Ovary (tissue), 9 donors: Measurements from ENCODE around the gene UNKL. TPM values are rescaled to one million over a fixed set of nuclear protein-coding genes. Genes with fewer than 3 reads are reported as not detected.
A peak's percentile ranks its signal among the peaks of the same experiment; 100 is the strongest.

Experiments
- DNase-seq, 5 donors: peaks; one replicate each; pipeline ENCODE4 v3.0.0-alpha.2; 2019 to 2020
- H3K27ac ChIP-seq, 2 donors: fragments of 200-600 bp; one replicate each; pipeline versions ENCODE4 v1.5.1 to v1.8.0; 2019 to 2022
- H3K27me3 ChIP-seq: fragments of 200-600 bp; one replicate; pipeline ENCODE4 v1.8.0; 2022
- H3K36me3 ChIP-seq: fragments of 200-600 bp; sonication (generic); one replicate; pipeline ENCODE4 v1.5.1; 2019
- H3K4me1 ChIP-seq: one replicate; pipeline ENCODE4 v1.8.1; 2013; ENCODE audit warnings: mild to moderate bottlenecking, moderate library complexity; ENCODE audit not compliant: insufficient read depth
- H3K4me3 ChIP-seq: fragments of 200-600 bp; sonication (generic); one replicate; pipeline ENCODE4 v1.5.1; 2017
- H3K9me3 ChIP-seq, 2 donors: fragments of 200-600 bp in 1 of 2; sonication (generic) in 1 of 2; one replicate each; pipeline versions ENCODE4 v1.5.1 to v1.8.1; 2013 to 2019; ENCODE audit warnings: mild to moderate bottlenecking in 1 of 2, moderate library complexity in 1 of 2
- CTCF ChIP-seq, 3 donors: fragments of 450-650 bp in 2 of 3; fragments of 200-600 bp in 1 of 3; IDR thresholded peaks; one replicate each; pipeline versions ENCODE4 v1.5.1 to v1.8.0; 2016 to 2022; ENCODE audit warnings: antibody characterized with exemption in 3 of 3, mild to moderate bottlenecking in 1 of 3
- EP300 ChIP-seq: sonication (generic); formaldehyde crosslinking; IDR thresholded peaks from one replicate; pipeline ENCODE4 v1.6.1; 2017; ENCODE audit warnings: antibody characterized with exemption
- POLR2A ChIP-seq: fragments of 450-650 bp; IDR thresholded peaks from one replicate; pipeline ENCODE4 v1.6.1; 2017; ENCODE audit warnings: antibody characterized with exemption, mild to moderate bottlenecking, moderate library complexity
- WGBS, 3 donors: extraction: QIAGEN DNeasy Blood & Tissue Kit in 1 of 3; methylation state at CpG; one replicate each; pipeline versions ENCODE4 v1.1.5 to v1.1.7; 2013 to 2017; 5-methylcytosine and 5-hydroxymethylcytosine counted together
- intact Hi-C, 4 donors: fragments of 100-400 bp; cut with DNase I; formaldehyde crosslinking; loops; one replicate each; pipeline versions ENCODE4 v1.11.0 to v1.15.1; 2022 to 2023
- polyA plus RNA-seq, 2 donors: library from polyadenylated mRNA; stranded (reverse); fragments of 200-250 nt in 1 of 2; fragments of 350-450 nt in 1 of 2; fragmentation: Illumina TruSeq in 1 of 2; extraction: RNeasy Lipid Tissue Mini Kit (QIAGEN cat#74804) in 1 of 2; gene quantifications; one replicate each; pipeline ENCODE4 v1.2.3, GENCODE V29; 2013 to 2014
- total RNA-seq, 7 donors: library from RNA; depleted of rRNA in 2 of 7; stranded (reverse); fragments of >200 nt in 2 of 7; fragmentation: NEBNext Ultra II Directional in 3 of 7; extraction: Animal tissue kit (Norgen Biotek cat#: 25700) in 3 of 7; gene quantifications; one replicate each; pipeline versions ENCODE4 v1.1.0 to v1.2.4, GENCODE V29; 2016 to 2023
- donor health status: DM: no; HTN: no; CAD: no; lungs with moderate emphysema.
- donor health status: DM: no; HTN: no; CAD: no.
- donor health status: Bipolar disorder and iron deficiency.
- donor health status: DM: yes; HTN: yes; CAD: no.
- donor health status: DM: no; HTN: no; CAD: no.
- donor health status: DM: yes; HTN: yes; CAD: no.

Gene UNKL
- total and polyA plus RNA-seq, 9 donors: 7.0 to 44.8 (median 32.5) TPM

- Histone ChIP-seq H3K27ac (peak overlapping the region; percentile 30 to 68), H3K4me3 (peak overlapping the region; percentile 37), H3K27me3 (no peaks in the 10 kb centered on the region), H3K4me1 (peaks cover 5% of the 10 kb centered on the region), H3K36me3 (no peaks in the 10 kb centered on the region), H3K9me3 (no peaks in the 10 kb centered on the region)
- TF ChIP-seq POLR2A (no peak), CTCF (IDR thresholded peaks at IDR 0.05) (no peak), EP300 (no peak)
- peak; percentile 55 to 80 (median 75) for DNase-seq
- WGBS, 3 donors: 6 to 22% (median 13%) methylated on average over 27 to 95 of the region's 95 CpGs
- intact Hi-C loops: no loop called here
Observed at GRCh38 chr16:1379304-1380076, 35.0 kb downstream of the UNKL start.

GRCh38 chr16:1378804-1379303 is 35.6 kb downstream of the UNKL start:
- WGBS, 3 donors: 2 to 5% (median 4%) methylated on average over 27 to 31 of the region's 31 CpGs
- H3K4me1 ChIP-seq: peaks cover 5% of the 10 kb centered on the region
- no peaks in the 10 kb centered on the region for H3K36me3 ChIP-seq
- H3K27ac ChIP-seq: peak overlapping the region; percentile 30 to 68
- intact Hi-C loops: no loop called here
- TF ChIP-seq CTCF (IDR thresholded peaks at IDR 0.05) (no peak), POLR2A (no peak), EP300 (no peak)
- peak; percentile 66 to 77 (median 68) for DNase-seq
- H3K9me3 ChIP-seq: no peaks in the 10 kb centered on the region
- H3K27me3 ChIP-seq: no peaks in the 10 kb centered on the region
- H3K4me3 ChIP-seq: peak overlapping the region; percentile 37

GRCh38 chr16:1378087-1378803 is 36.3 kb downstream of the UNKL start:
- no peaks in the 10 kb centered on the region for H3K36me3 ChIP-seq
- H3K9me3 ChIP-seq: no peaks in the 10 kb centered on the region
- H3K27ac ChIP-seq: peak overlapping the region in 1 of 2 donors; percentile 68
- peaks cover 5% of the 10 kb centered on the region for H3K4me1 ChIP-seq
- WGBS, 3 donors: 88 to 90% (median 88%) methylated on average over 25 of the region's 25 CpGs
- no peak for DNase-seq
- intact Hi-C loops: no loop called here
- TF ChIP-seq EP300 (no peak), POLR2A (no peak), CTCF (IDR thresholded peaks at IDR 0.05) (no peak)
- no peaks in the 10 kb centered on the region for H3K27me3 ChIP-seq
- H3K4me3 ChIP-seq: no peak overlapping the region

GRCh38 chr16:1377406-1378010 is 37.0 kb downstream of the UNKL start:
- Histone ChIP-seq H3K36me3 (no peaks in the 10 kb centered on the region), H3K27me3 (no peaks in the 10 kb centered on the region), H3K9me3 (no peaks in the 10 kb centered on the region), H3K4me3 (no peak overlapping the region), H3K27ac (no peak overlapping the region), H3K4me1 (peaks cover 5% of the 10 kb centered on the region)
- DNase-seq: no peak
- 89 to 91% (median 89%) methylated on average over 10 of the region's 10 CpGs for WGBS, 3 donors
- TF ChIP-seq EP300: no peak
- no peak for TF ChIP-seq POLR2A
- intact Hi-C loops: no loop called here
